ENCODE measurements around the gene SIRT1. TPM values are rescaled to one million over a fixed set of nuclear protein-coding genes. Genes with fewer than 3 reads are reported as not detected.
"Not testable (repeated sequence)": the region's sequence is repeated elsewhere in the genome, so short reads cannot be mapped to it uniquely, and the experiment has no call there.

Gene SIRT1
- total RNA-seq, 1 donor from 2014 or later: 24.1 TPM

- no peak for DNase-seq
Observed at GRCh38 chr10:67965456-67965855, 81.0 kb downstream of the SIRT1 start.

- not testable (repeated sequence) for DNase-seq
Observed at GRCh38 chr10:67966035-67966434, 81.6 kb downstream of the SIRT1 start.

Small RNA genes within 50 kb of the gene (small RNA-seq; reads per million reads assigned to genes)
- not detected for gene RNU6-523P (ENCODE audit: low replicate concordance)

Other genes starting within 250 kb of the SIRT1 start
- gene CTNNA3, start 188.5 kb upstream of the SIRT1 start, total RNA-seq: 7.1 TPM
- 2.7 TPM for gene DNAJC12, start 46.5 kb upstream of the SIRT1 start, total RNA-seq
- 77.9 TPM for gene HERC4, start 190.6 kb downstream of the SIRT1 start, total RNA-seq
- 9.4 TPM for gene MYPN, start 224.8 kb downstream of the SIRT1 start, total RNA-seq